Trophoblast cell (in vitro differentiated cells and primary cell): ENCODE results near the gene HOXA7.

Source experiments
- DNase-seq, 2 donors: peaks; one replicate each; pipeline ENCODE4 v3.0.0-alpha.2; 2016
- H2AFZ ChIP-seq: 2 replicates; pipeline ENCODE4 v1.6.1; 2013; ENCODE audit warnings: low read length, moderate library complexity, mild to moderate bottlenecking; ENCODE audit not compliant: insufficient read depth, poor library complexity
- H2AK5ac ChIP-seq: 2 replicates; pipeline ENCODE4 v1.6.1; 2013; ENCODE audit warnings: mild to moderate bottlenecking, low read length
- H2BK120ac ChIP-seq: 2 replicates; pipeline ENCODE4 v1.6.1; 2013; ENCODE audit warnings: low read length, mild to moderate bottlenecking, moderate library complexity; ENCODE audit not compliant: insufficient read depth, poor library complexity
- H2BK12ac ChIP-seq: 2 replicates; pipeline ENCODE4 v1.6.1; 2013; ENCODE audit warnings: mild to moderate bottlenecking, low read length, moderate library complexity
- H2BK5ac ChIP-seq: 2 replicates; pipeline ENCODE4 v1.6.1; 2013; ENCODE audit warnings: low read length, low read depth, moderate library complexity, mild to moderate bottlenecking; ENCODE audit not compliant: poor library complexity
- H3K14ac ChIP-seq: 2 replicates; pipeline ENCODE4 v1.6.1; 2013; ENCODE audit warnings: mild to moderate bottlenecking, low read length
- H3K18ac ChIP-seq: 2 replicates; pipeline ENCODE4 v1.6.1; 2013; ENCODE audit warnings: mild to moderate bottlenecking, low read length
- H3K23ac ChIP-seq: 2 replicates; pipeline ENCODE4 v1.6.1; 2013; ENCODE audit warnings: low read length
- H3K27ac ChIP-seq: 2 replicates; pipeline ENCODE4 v1.5.1; 2013; ENCODE audit warnings: low read depth, mild to moderate bottlenecking, inconsistent platforms, low read length, moderate library complexity
- H3K27me3 ChIP-seq: 2 replicates; pipeline ENCODE4 v1.6.1; 2013; ENCODE audit warnings: inconsistent platforms, mild to moderate bottlenecking, low read length, moderate library complexity; ENCODE audit not compliant: insufficient read depth
- H3K36me3 ChIP-seq, 2 experiments: 1 replicate in 1 of 2; 2 replicates in 1 of 2; pipeline ENCODE4 v1.6.1; 2013; ENCODE audit warnings: low read length in 2 of 2, mild to moderate bottlenecking in 2 of 2, moderate library complexity in 1 of 2; ENCODE audit not compliant: insufficient read depth in 2 of 2, control insufficient read depth in 1 of 2
- H3K4ac ChIP-seq: 2 replicates; pipeline ENCODE4 v1.6.1; 2013; ENCODE audit warnings: low read depth, mild to moderate bottlenecking, low read length, moderate library complexity
- H3K4me1 ChIP-seq, 2 experiments: 1 replicate in 1 of 2; 2 replicates in 1 of 2; pipeline ENCODE4 v1.6.1; 2013; ENCODE audit warnings: low read length in 2 of 2, mild to moderate bottlenecking in 2 of 2, moderate library complexity in 1 of 2; ENCODE audit not compliant: insufficient read depth in 2 of 2, control insufficient read depth in 1 of 2
- H3K4me2 ChIP-seq: 2 replicates; pipeline ENCODE4 v1.6.1; 2013; ENCODE audit warnings: inconsistent platforms, mild to moderate bottlenecking, low read length, moderate library complexity
- H3K4me3 ChIP-seq: 2 replicates; pipeline ENCODE4 v1.5.1; 2013; ENCODE audit warnings: mild to moderate bottlenecking, low read depth, low read length, inconsistent platforms
- H3K79me1 ChIP-seq: one replicate; pipeline ENCODE4 v1.6.1; 2013; ENCODE audit warnings: low read length
- H3K79me2 ChIP-seq: 2 replicates; pipeline ENCODE4 v1.6.1; 2013; ENCODE audit warnings: low read length, mild to moderate bottlenecking; ENCODE audit not compliant: control insufficient read depth, insufficient read depth, poor library complexity
- H3K9ac ChIP-seq: 2 replicates; pipeline ENCODE4 v1.6.1; 2013; ENCODE audit warnings: mild to moderate bottlenecking, low read length
- H3K9me3 ChIP-seq: 2 replicates; pipeline ENCODE4 v1.6.1; 2013; ENCODE audit warnings: low read depth, mild to moderate bottlenecking, control low read depth, inconsistent platforms, low read length; ENCODE audit not compliant: insufficient read depth
- H4K12ac ChIP-seq: 2 replicates; pipeline ENCODE4 v1.6.1; 2013; ENCODE audit warnings: low read depth, mild to moderate bottlenecking, low read length, moderate library complexity
- H4K8ac ChIP-seq: 2 replicates; pipeline ENCODE4 v1.6.1; 2013; ENCODE audit warnings: low read depth, mild to moderate bottlenecking, low read length, moderate library complexity
- H4K91ac ChIP-seq: one replicate; pipeline ENCODE4 v1.6.1; 2013; ENCODE audit warnings: low read depth, mild to moderate bottlenecking, low read length, moderate library complexity
- WGBS: extraction: QIAGEN DNeasy Blood & Tissue Kit; methylation state at CpG from one replicate; pipeline ENCODE4 v1.1.7; 2013; ENCODE audit warnings: missing lambda C conversion rate; ENCODE audit not compliant: insufficient read length, insufficient coverage; ENCODE audit errors: extremely low coverage; 5-methylcytosine and 5-hydroxymethylcytosine counted together

Gene HOXA7

GRCh38 chr7:27173511-27173955 is 17.1 kb upstream of the HOXA7 start:
- Histone ChIP-seq H3K18ac (no peak overlapping the region), H2BK12ac (no peak overlapping the region), H3K79me2 (no peaks in the 10 kb centered on the region), H2AFZ (peak overlapping the region; percentile 54), H4K12ac (no peak overlapping the region), H3K4me3 (peak overlapping the region; percentile 25), H3K9me3 (peaks cover 44% of the 10 kb centered on the region), H3K4ac (no peak overlapping the region), H3K14ac (no peak overlapping the region), H3K79me1 (no peaks in the 10 kb centered on the region), H3K4me1 (peaks cover 6 to 20% of the 10 kb centered on the region in 2 experiments), H3K27me3 (peaks cover 88% of the 10 kb centered on the region), H3K4me2 (peak overlapping the region; percentile 51), H3K23ac (no peak overlapping the region), H4K91ac (no peak overlapping the region), H3K9ac (no peak overlapping the region), H2AK5ac (no peak overlapping the region), H4K8ac (no peak overlapping the region), H2BK5ac (no peak overlapping the region), H3K36me3 (no peaks in the 10 kb centered on the region), H2BK120ac (no peak overlapping the region), H3K27ac (no peak overlapping the region)
- no CpG with 5 or more reads among the region's 59 CpGs for WGBS
- DNase-seq: peak in 1 of 2 donors; percentile 40

GRCh38 chr7:27172823-27173510 is 16.5 kb upstream of the HOXA7 start:
- H3K36me3 ChIP-seq: no peaks in the 10 kb centered on the region
- H3K9me3 ChIP-seq: peaks cover 48% of the 10 kb centered on the region
- H3K4me2 ChIP-seq: peak overlapping the region; percentile 51
- no peak overlapping the region for H2BK12ac ChIP-seq
- no peak overlapping the region for H3K9ac ChIP-seq
- no peak overlapping the region for H4K8ac ChIP-seq
- H3K79me2 ChIP-seq: no peaks in the 10 kb centered on the region
- WGBS: no CpG with 5 or more reads among the region's 58 CpGs
- peak in 1 of 2 donors; percentile 39 for DNase-seq
- peak overlapping the region; percentile 25 for H3K4me3 ChIP-seq
- H3K27me3 ChIP-seq: peaks cover 90% of the 10 kb centered on the region
- no peaks in the 10 kb centered on the region for H3K79me1 ChIP-seq
- no peak overlapping the region for H3K18ac ChIP-seq
- no peak overlapping the region for H2BK120ac ChIP-seq
- H4K91ac ChIP-seq: no peak overlapping the region
- H2AFZ ChIP-seq: peak overlapping the region; percentile 54
- H3K14ac ChIP-seq: no peak overlapping the region
- H2BK5ac ChIP-seq: no peak overlapping the region
- no peak overlapping the region for H2AK5ac ChIP-seq
- H3K23ac ChIP-seq: no peak overlapping the region
- no peak overlapping the region for H3K27ac ChIP-seq
- peaks cover 6 to 20% of the 10 kb centered on the region in 2 experiments for H3K4me1 ChIP-seq
- H4K12ac ChIP-seq: no peak overlapping the region
- H3K4ac ChIP-seq: no peak overlapping the region

GRCh38 chr7:27172315-27172774 is 15.9 kb upstream of the HOXA7 start:
- H3K4me3 ChIP-seq: no peak overlapping the region
- H3K36me3 ChIP-seq: no peaks in the 10 kb centered on the region
- WGBS: no CpG with 5 or more reads among the region's 10 CpGs
- H3K79me2 ChIP-seq: no peaks in the 10 kb centered on the region
- no peak for DNase-seq
- no peak overlapping the region for H3K14ac ChIP-seq
- H4K91ac ChIP-seq: no peak overlapping the region
- no peak overlapping the region for H2AFZ ChIP-seq
- H3K27ac ChIP-seq: no peak overlapping the region
- no peak overlapping the region for H3K23ac ChIP-seq
- no peak overlapping the region for H2AK5ac ChIP-seq
- no peak overlapping the region for H3K9ac ChIP-seq
- H2BK120ac ChIP-seq: no peak overlapping the region
- H3K79me1 ChIP-seq: no peaks in the 10 kb centered on the region
- H3K9me3 ChIP-seq: peaks cover 48% of the 10 kb centered on the region
- no peak overlapping the region for H2BK12ac ChIP-seq
- H3K4ac ChIP-seq: no peak overlapping the region
- peaks cover 6 to 20% of the 10 kb centered on the region in 2 experiments for H3K4me1 ChIP-seq
- no peak overlapping the region for H4K12ac ChIP-seq
- H2BK5ac ChIP-seq: no peak overlapping the region
- H3K4me2 ChIP-seq: no peak overlapping the region
- no peak overlapping the region for H4K8ac ChIP-seq
- H3K27me3 ChIP-seq: peaks cover 89% of the 10 kb centered on the region
- H3K18ac ChIP-seq: no peak overlapping the region

- DNase-seq: peak in 1 of 2 donors; percentile 34
- Histone ChIP-seq H3K9ac (no peak overlapping the region), H2BK5ac (no peak overlapping the region), H3K36me3 (no peaks in the 10 kb centered on the region), H2AK5ac (no peak overlapping the region), H2BK120ac (no peak overlapping the region), H3K27me3 (peaks cover 89% of the 10 kb centered on the region), H3K4me1 (peaks cover 6 to 20% of the 10 kb centered on the region in 2 experiments), H3K79me2 (no peaks in the 10 kb centered on the region), H3K23ac (no peak overlapping the region), H3K18ac (no peak overlapping the region), H3K4me3 (no peak overlapping the region), H4K91ac (no peak overlapping the region), H2BK12ac (no peak overlapping the region), H3K27ac (no peak overlapping the region), H2AFZ (no peak overlapping the region), H4K12ac (no peak overlapping the region), H4K8ac (no peak overlapping the region), H3K4ac (no peak overlapping the region), H3K79me1 (no peaks in the 10 kb centered on the region), H3K4me2 (no peak overlapping the region), H3K9me3 (peaks cover 46% of the 10 kb centered on the region), H3K14ac (no peak overlapping the region)
- no CpG with 5 or more reads among the region's 30 CpGs for WGBS
These were observed 15.3 kb upstream of the HOXA7 start for GRCh38 chr7:27171637-27172314.
